SK-N-SH treated with all-trans-retinoic acid at 6 μM for 48 hours (cell line): ENCODE data around the gene NAPSA.

ENCODE experiments used
- CSDC2 ChIP-seq: fragments of 250-450 bp; sonication (Bioruptor Pico); IDR thresholded peaks from 2 replicates; pipeline ENCODE4 v1.5.0; 2020; ENCODE audit warnings: mild to moderate bottlenecking, moderate library complexity
- CSRNP3 ChIP-seq: fragments of 250-450 bp; sonication (Bioruptor Pico); IDR thresholded peaks from 2 replicates; pipeline ENCODE4 v1.5.1; 2021; ENCODE audit warnings: mild to moderate bottlenecking, moderate library complexity
- ISL1 ChIP-seq: fragments of 250-450 bp; sonication (Bioruptor Pico); IDR thresholded peaks from 2 replicates; pipeline ENCODE4 v2.1.2; 2022; ENCODE audit warnings: mild to moderate bottlenecking, moderate library complexity
- POU6F1 ChIP-seq: fragments of 250-450 bp; sonication (Bioruptor Pico); IDR thresholded peaks from 2 replicates; pipeline ENCODE4 v1.8.0; 2021; ENCODE audit warnings: low read depth, mild to moderate bottlenecking, moderate library complexity, borderline replicate concordance
- RARB ChIP-seq: fragments of 250-450 bp; sonication (Bioruptor Pico); IDR thresholded peaks from 2 replicates; pipeline ENCODE4 v1.8.0; 2021; ENCODE audit warnings: mild to moderate bottlenecking, moderate library complexity
- TSHZ2 ChIP-seq: fragments of 250-450 bp; sonication (Bioruptor Pico); IDR thresholded peaks from 2 replicates; pipeline ENCODE4 v1.5.0; 2020; ENCODE audit warnings: mild to moderate bottlenecking, moderate library complexity
- ZFP30 ChIP-seq: fragments of 450-650 bp; formaldehyde crosslinking; IDR thresholded peaks from 2 replicates; pipeline ENCODE4 v1.5.0; 2022; ENCODE audit warnings: mild to moderate bottlenecking, moderate library complexity
- ZNF70 ChIP-seq: fragments of 450-650 bp; formaldehyde crosslinking; IDR thresholded peaks from 2 replicates; pipeline ENCODE4 v1.5.0; 2020; ENCODE audit warnings: mild to moderate bottlenecking, moderate library complexity
- TF ChIP-seq, protein P1 (sequence below): fragments of 250-450 bp; sonication (Bioruptor Pico); IDR thresholded peaks from 2 replicates; pipeline ENCODE4 v1.8.0; 2020; ENCODE audit warnings: mild to moderate bottlenecking, moderate library complexity, borderline replicate concordance

DNA sequence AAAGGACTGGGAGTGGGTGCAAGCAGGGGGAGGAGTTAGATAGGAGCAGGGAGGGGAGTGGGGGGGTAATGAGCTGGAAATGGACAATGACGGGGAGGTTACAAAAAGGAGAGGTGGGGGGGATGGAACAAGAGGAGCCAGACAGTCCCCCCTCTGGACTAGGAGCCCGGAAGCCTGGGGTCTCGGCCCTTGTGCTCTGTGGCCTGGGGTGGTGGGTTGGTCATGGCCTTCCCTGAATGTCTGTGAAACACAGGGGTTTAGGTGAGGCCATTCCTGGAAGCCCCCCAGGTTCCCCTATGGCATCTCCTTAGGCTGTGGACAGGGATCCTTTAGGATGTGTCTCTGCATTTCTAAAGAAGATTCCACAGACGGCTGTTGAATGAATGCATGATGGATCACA lies 48.3 kb downstream of the NAPSA start:
- TF ChIP-seq ISL1 (CRISPR knock-in tag) (no peak), RARB (CRISPR knock-in tag) (no peak), POU6F1 (CRISPR knock-in tag) (no peak), CSRNP3 (CRISPR knock-in tag) (no peak), ZFP30 (CRISPR knock-in tag) (no peak), ZNF70 (CRISPR knock-in tag) (no peak), CSDC2 (no peak), TSHZ2 (CRISPR knock-in tag) (no peak)
- TF ChIP-seq, protein P1, sequence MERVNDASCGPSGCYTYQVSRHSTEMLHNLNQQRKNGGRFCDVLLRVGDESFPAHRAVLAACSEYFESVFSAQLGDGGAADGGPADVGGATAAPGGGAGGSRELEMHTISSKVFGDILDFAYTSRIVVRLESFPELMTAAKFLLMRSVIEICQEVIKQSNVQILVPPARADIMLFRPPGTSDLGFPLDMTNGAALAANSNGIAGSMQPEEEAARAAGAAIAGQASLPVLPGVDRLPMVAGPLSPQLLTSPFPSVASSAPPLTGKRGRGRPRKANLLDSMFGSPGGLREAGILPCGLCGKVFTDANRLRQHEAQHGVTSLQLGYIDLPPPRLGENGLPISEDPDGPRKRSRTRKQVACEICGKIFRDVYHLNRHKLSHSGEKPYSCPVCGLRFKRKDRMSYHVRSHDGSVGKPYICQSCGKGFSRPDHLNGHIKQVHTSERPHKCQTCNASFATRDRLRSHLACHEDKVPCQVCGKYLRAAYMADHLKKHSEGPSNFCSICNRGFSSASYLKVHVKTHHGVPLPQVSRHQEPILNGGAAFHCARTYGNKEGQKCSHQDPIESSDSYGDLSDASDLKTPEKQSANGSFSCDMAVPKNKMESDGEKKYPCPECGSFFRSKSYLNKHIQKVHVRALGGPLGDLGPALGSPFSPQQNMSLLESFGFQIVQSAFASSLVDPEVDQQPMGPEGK (CRISPR knock-in tag): no peak
